ENCODE measurements around the gene ALPK3.

DNA sequence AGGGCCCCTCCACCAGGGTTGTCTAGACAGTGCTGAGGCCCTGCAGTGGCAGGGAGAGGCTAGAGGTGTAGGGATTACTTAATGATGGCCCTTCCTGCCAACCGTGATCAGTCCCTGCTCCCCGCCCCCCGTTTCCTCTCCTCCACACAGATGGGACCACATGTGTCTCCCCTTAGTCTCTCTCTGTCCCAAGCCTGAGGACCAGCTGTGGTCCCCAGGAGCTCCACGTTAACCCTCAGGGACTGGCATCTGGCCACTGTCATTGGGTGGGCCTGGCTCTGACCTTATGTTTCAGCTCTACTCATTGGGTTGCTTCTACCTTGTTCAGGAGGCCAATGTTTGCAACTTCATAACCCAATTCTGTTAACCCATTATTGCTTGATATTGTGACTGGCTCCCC lies 6.0 kb upstream of the ALPK3 start:
- TF ChIP-seq CTCF (conservative IDR thresholded peaks at IDR 0.05), result no peak
- no peak for TF ChIP-seq ZFX (IDR thresholded peaks at IDR 0.05)

Measured in C4-2B (cell line).